Osteoblast (primary cell): ENCODE results near the gene NTHL1. TPM values are rescaled to one million over a fixed set of nuclear protein-coding genes. Genes with fewer than 3 reads are reported as not detected.
"Not testable (repeated sequence)": the region's sequence is repeated elsewhere in the genome, so short reads cannot be mapped to it uniquely, and the experiment has no call there.

Experiments used
- DNase-seq: peaks from one replicate; pipeline ENCODE4 v3.0.0; 2011; ENCODE audit warnings: low spot score, mixed read lengths; ENCODE audit not compliant: insufficient read length; ENCODE audit errors: missing footprints
- H2AFZ ChIP-seq: 2 replicates; pipeline ENCODE4 v1.6.0; 2011; ENCODE audit warnings: mild to moderate bottlenecking, low read length
- H3K27ac ChIP-seq: 2 replicates; pipeline ENCODE4 v1.5.1; 2011; ENCODE audit warnings: mild to moderate bottlenecking, low read depth, low read length, moderate library complexity
- H3K27me3 ChIP-seq: 2 replicates; pipeline ENCODE4 v1.6.0; 2012; ENCODE audit warnings: mild to moderate bottlenecking, control low read depth, inconsistent platforms, low read length, moderate library complexity; ENCODE audit not compliant: insufficient read depth
- H3K36me3 ChIP-seq: 2 replicates; pipeline ENCODE4 v1.5.1; 2011; ENCODE audit warnings: mild to moderate bottlenecking, low read length, control low read depth, moderate library complexity; ENCODE audit not compliant: insufficient read depth
- H3K4me1 ChIP-seq: 2 replicates; pipeline ENCODE4 v1.5.1; 2011; ENCODE audit warnings: mild to moderate bottlenecking, low read length, control low read depth, moderate library complexity; ENCODE audit not compliant: insufficient read depth
- H3K4me2 ChIP-seq: 2 replicates; pipeline ENCODE4 v1.6.0; 2011; ENCODE audit warnings: mild to moderate bottlenecking, low read length; ENCODE audit not compliant: insufficient read depth
- H3K4me3 ChIP-seq: fragments of 200-600 bp; sonication (generic); 3 replicates; pipeline ENCODE4 v1.5.1; 2012; ENCODE audit warnings: mild to moderate bottlenecking, low read length, inconsistent platforms; ENCODE audit not compliant: insufficient read depth
- H3K79me2 ChIP-seq: 2 replicates; pipeline ENCODE4 v1.6.0; 2012; ENCODE audit warnings: mild to moderate bottlenecking, low read length, control low read depth, inconsistent platforms; ENCODE audit not compliant: insufficient read depth
- H3K9me3 ChIP-seq: 2 replicates; pipeline ENCODE4 v1.5.1; 2011; ENCODE audit warnings: low read depth, low read length, control low read depth
- H4K20me1 ChIP-seq: 2 replicates; pipeline ENCODE4 v1.6.0; 2012; ENCODE audit warnings: mild to moderate bottlenecking, low read length, control low read depth; ENCODE audit not compliant: insufficient read depth
- total RNA-seq: library from RNA; depleted of rRNA; stranded (reverse); fragments of >200 nt; gene quantifications from 2 replicates; pipeline ENCODE4 v1.2.3, GENCODE V29; 2012
- TF ChIP-seq, protein P1 (sequence below): IDR thresholded peaks from 2 replicates; pipeline ENCODE4 v1.5.1; 2011; ENCODE audit warnings: mild to moderate bottlenecking, low read depth, low read length, moderate library complexity; ENCODE audit errors: extremely low read depth

The NTHL1 gene
- total RNA-seq, 1 donor = 22.8 TPM

DNA sequence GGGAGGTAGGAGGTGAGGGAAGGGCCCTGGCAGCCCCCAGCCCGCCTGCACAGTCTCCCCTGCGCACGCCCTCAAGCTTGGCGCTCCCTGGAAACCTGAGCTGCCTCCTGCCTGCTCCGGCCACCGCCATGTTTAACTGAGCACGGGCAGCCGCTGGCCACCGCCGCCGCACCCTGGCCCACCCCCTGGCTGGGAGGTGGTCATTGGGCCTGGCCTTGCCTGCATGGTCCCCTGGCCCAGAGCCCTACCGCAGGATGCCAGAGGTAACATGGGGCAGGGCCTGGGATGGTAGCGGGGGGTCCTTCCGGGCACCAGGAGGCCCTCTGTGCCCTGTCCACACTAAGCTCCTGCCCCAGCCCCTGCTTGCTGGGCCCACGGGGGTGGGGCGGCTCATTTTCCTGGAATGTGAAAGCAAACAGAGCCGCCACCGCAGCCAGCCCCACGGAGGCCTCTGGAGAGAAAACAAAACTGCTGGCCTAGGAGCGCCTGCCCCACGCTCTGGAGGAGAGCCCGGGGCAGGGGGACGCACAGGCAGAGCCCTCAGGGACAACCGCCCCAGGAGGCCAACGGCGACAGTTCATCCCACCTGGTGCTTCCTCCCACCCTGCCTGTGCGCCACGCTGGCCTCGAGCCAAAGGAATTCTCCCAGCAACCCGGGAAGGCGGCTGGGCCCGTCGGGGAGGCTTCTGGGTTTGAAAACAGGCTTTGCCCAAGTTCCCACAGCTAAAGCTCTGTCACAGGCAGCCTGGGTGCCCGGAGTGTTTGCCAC, 12.0 kb downstream of the NTHL1 start:
- H3K4me2 ChIP-seq = peak overlapping the region; percentile 73
- H2AFZ ChIP-seq = peak overlapping the region; percentile 59
- H3K9me3 ChIP-seq = no peaks in the 10 kb centered on the region
- no peaks in the 10 kb centered on the region for H3K27me3 ChIP-seq
- peaks cover 53% of the 10 kb centered on the region for H3K4me1 ChIP-seq
- H3K79me2 ChIP-seq = peaks cover 19% of the 10 kb centered on the region
- TF ChIP-seq, protein P1, sequence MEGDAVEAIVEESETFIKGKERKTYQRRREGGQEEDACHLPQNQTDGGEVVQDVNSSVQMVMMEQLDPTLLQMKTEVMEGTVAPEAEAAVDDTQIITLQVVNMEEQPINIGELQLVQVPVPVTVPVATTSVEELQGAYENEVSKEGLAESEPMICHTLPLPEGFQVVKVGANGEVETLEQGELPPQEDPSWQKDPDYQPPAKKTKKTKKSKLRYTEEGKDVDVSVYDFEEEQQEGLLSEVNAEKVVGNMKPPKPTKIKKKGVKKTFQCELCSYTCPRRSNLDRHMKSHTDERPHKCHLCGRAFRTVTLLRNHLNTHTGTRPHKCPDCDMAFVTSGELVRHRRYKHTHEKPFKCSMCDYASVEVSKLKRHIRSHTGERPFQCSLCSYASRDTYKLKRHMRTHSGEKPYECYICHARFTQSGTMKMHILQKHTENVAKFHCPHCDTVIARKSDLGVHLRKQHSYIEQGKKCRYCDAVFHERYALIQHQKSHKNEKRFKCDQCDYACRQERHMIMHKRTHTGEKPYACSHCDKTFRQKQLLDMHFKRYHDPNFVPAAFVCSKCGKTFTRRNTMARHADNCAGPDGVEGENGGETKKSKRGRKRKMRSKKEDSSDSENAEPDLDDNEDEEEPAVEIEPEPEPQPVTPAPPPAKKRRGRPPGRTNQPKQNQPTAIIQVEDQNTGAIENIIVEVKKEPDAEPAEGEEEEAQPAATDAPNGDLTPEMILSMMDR = no peak
- peak overlapping the region; percentile 86 for H3K27ac ChIP-seq
- peaks cover 20% of the 10 kb centered on the region for H3K36me3 ChIP-seq
- peak; percentile 100 for DNase-seq
- no peaks in the 10 kb centered on the region for H4K20me1 ChIP-seq
- H3K4me3 ChIP-seq = peak overlapping the region; percentile 44

DNA sequence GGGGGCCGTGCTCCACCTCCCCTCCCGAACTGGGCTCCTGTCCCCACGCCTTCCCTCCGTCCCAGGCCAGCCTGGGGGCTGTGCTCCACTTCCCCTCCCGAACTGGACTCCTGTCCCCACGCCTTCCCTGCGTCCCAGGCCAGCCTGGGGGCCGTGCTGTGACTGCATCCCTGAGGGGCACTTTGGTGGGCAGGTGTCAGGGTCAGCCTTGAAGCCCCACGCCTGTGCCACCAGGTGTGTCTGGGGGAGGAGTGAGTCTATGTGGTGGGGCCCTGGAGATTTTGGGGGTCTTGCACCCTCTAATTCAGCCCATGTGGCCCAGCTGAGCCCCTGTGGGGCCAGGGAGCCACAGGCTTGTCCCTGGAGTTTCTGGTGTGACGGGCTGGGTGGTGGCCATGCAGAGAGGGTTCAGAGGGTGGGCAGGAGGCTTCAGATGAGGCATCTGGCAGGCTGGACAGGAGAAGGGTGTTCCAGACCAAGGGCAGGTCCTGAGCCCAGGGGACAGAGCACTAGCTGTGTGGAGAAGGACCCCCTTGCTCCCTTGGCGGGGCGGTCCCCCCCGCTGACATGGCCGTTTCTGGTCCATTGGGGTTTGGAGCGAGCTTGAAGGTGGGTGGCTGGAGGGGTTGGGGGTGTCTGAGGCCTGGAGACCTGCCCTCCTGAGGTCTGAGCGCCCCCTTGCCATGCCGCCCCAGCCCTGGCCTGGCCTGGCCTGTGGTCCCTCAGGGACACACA, 12.8 kb downstream of the NTHL1 start:
- TF ChIP-seq, protein P1 = no peak
- Histone ChIP-seq H3K4me3 (peak overlapping the region; percentile 44), H3K9me3 (no peaks in the 10 kb centered on the region), H3K4me2 (peak overlapping the region; percentile 73), H3K79me2 (peaks cover 19% of the 10 kb centered on the region), H3K27ac (peak overlapping the region; percentile 86), H3K4me1 (peaks cover 48% of the 10 kb centered on the region), H3K36me3 (peaks cover 20% of the 10 kb centered on the region), H3K27me3 (no peaks in the 10 kb centered on the region), H2AFZ (no peak overlapping the region), H4K20me1 (no peaks in the 10 kb centered on the region)
- DNase-seq = peak; percentile 88

DNA sequence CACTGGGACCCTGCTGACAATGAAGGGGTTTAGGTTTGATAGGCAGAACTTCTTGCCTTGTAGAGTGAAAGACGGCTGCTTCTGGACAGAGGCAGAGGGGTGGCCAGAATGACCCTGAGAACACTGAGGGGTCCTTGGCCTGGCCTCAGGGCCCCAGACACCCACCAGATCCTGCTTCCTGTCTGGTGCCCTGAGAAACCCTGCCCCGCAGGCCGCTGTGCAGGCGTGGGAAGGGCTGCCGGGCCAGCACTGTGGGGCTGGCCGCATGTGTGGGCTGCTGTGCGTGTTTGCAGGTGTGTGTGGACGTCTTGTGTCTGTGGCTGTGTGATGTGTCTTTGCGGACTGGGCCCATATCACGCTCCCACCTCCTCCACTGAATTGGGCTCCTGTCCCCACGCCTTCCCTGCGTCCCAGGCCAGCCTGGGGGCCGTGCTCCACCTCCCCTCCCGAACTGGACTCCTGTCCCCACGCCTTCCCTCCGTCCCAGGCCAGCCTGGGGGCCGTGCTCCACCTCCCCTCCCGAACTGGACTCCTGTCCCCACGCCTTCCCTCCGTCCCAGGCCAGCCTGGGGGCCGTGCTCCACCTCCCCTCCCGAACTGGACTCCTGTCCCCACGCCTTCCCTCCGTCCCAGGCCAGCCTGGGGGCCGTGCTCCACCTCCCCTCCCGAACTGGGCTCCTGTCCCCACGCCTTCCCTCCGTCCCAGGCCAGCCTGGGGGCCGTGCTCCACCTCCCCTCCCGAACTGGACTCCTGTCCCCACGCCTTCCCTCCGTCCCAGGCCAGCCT, 13.5 kb downstream of the NTHL1 start:
- H3K27me3 ChIP-seq, H3K9me3 ChIP-seq, H4K20me1 ChIP-seq: not testable (repeated sequence)
- H3K79me2 ChIP-seq = peaks cover 19% of the 10 kb centered on the region
- peak; percentile 90 for DNase-seq
- H3K4me1 ChIP-seq = peaks cover 40% of the 10 kb centered on the region
- H3K36me3 ChIP-seq = peaks cover 20% of the 10 kb centered on the region
- peak overlapping the region; percentile 58 for H3K4me3 ChIP-seq
- peak overlapping the region; percentile 94 for H3K27ac ChIP-seq
- H3K4me2 ChIP-seq = peak overlapping the region; percentile 81
- peak overlapping the region; percentile 60 for H2AFZ ChIP-seq

DNA sequence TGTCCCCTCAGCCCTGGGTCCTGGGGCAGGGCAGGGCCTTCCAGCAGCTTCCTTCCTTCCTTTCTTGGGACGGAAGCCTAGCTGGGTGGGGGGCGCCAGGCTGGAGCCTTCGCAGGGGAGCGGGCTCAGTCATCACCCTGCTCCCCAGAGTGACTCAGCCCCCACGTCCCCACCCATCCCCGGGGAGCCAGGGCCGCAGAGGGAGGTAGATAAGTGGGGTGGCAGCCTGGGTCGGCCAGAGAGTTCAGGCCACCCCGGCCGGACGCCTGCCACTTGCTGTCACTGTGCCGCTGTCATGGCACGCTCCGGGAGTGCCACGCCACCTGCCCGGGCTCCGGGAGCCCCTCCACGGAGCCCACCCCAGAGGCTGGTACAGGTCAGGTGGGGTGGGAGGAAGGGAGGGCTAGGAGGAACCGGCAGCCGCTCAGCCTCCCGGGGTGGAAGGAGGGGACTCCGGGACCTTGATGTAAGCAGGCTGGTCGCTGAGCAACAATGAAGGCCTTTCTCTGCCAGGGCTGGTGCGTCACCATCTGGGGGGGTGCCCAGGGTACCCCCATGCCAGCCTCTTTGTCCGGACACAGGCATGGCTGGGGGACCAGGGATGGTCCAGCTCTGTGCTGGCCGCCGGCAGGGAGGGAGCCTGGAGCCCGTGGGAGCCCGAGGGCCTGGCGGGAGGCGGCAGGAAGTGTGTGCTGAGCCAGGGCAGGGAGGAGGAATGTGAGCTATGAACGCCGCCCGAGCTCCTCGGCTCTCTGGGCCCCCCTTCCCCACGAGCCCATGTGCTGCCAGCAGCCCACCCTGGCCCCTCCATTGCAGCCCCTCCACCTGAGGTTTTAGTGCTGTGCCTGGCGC, 14.4 kb downstream of the NTHL1 start:
- Histone ChIP-seq H3K4me1 (peaks cover 40% of the 10 kb centered on the region), H3K79me2 (peaks cover 22% of the 10 kb centered on the region), H3K36me3 (peaks cover 20% of the 10 kb centered on the region), H3K4me3 (peak overlapping the region; percentile 58), H3K4me2 (peak overlapping the region; percentile 81), H3K27me3 (no peaks in the 10 kb centered on the region), H4K20me1 (peaks cover 6% of the 10 kb centered on the region), H3K9me3 (no peaks in the 10 kb centered on the region), H2AFZ (peak overlapping the region; percentile 60), H3K27ac (peak overlapping the region; percentile 94)
- DNase-seq = peak; percentile 98
- TF ChIP-seq, protein P1 = no peak
